IMR-90 (cell line): ENCODE measurements around the gene PLCG1. TPM values are rescaled to one million over a fixed set of nuclear protein-coding genes. Genes with fewer than 3 reads are reported as not detected.

Experiments
- ATAC-seq: fragments of 200-7000 bp; cut with Tn5 transposase; 2 replicates; pipeline ENCODE4 v1.9.1; 2020; ENCODE audit warnings: low read depth, mild to moderate bottlenecking, moderate library complexity
- BruUV-seq: library from RNA; stranded (reverse); fragments of 400-500 nt; replicated peaks from 2 replicates; lab custom pipeline; 2021; lab: Mats Ljungman, UMichigan
- CTCF ChIA-PET: fragments of 300-600 bp; formaldehyde crosslinking; extraction: SDS; loops from one replicate; lab custom pipeline; 2021; ENCODE audit warnings: antibody characterized with exemption; lab: Yijun Ruan, JAX
- POLR2A ChIA-PET: fragments of 300-600 bp; sonication (Branson Sonifier 250); formaldehyde crosslinking; loops from one replicate; lab custom pipeline; 2022; ENCODE audit warnings: antibody characterized with exemption; ENCODE audit not compliant: unreplicated experiment; lab: Charles Lee
- DNase-seq: peaks from one replicate; pipeline ENCODE4 v3.0.0; 2013
- H2AFZ ChIP-seq: replicated peaks from 2 replicates; pipeline ENCODE3; 2013; ENCODE audit warnings: low read length, mild to moderate bottlenecking; ENCODE audit not compliant: poor library complexity
- H2AK5ac ChIP-seq: 2 replicates; pipeline ENCODE4 v1.6.1; 2013; ENCODE audit warnings: low read depth, low read length, inconsistent platforms
- H2AK9ac ChIP-seq: replicated peaks from 2 replicates; pipeline ENCODE3; 2013; ENCODE audit warnings: mild to moderate bottlenecking, low read depth, low read length, moderate library complexity; ENCODE audit not compliant: poor library complexity
- H2BK120ac ChIP-seq: 2 replicates; pipeline ENCODE4 v1.6.1; 2013; ENCODE audit warnings: low read depth, low read length, inconsistent platforms
- H2BK15ac ChIP-seq: 3 replicates; pipeline ENCODE4 v1.6.1; 2013; ENCODE audit warnings: low read depth, low read length, inconsistent platforms
- H2BK20ac ChIP-seq: 2 replicates; pipeline ENCODE4 v1.6.1; 2013; ENCODE audit warnings: low read depth, mild to moderate bottlenecking, inconsistent platforms, low read length, moderate library complexity
- H2BK5ac ChIP-seq: 2 replicates; pipeline ENCODE4 v1.6.1; 2013; ENCODE audit warnings: mild to moderate bottlenecking, low read depth, low read length, inconsistent platforms; ENCODE audit not compliant: poor library complexity, severe bottlenecking
- H3K14ac ChIP-seq: replicated peaks from 2 replicates; pipeline ENCODE4 v1.6.1; 2013; ENCODE audit warnings: low read depth, low read length, inconsistent platforms
- H3K18ac ChIP-seq: 2 replicates; pipeline ENCODE4 v1.6.1; 2013; ENCODE audit warnings: low read depth, low read length, control low read depth
- H3K23ac ChIP-seq: 2 replicates; pipeline ENCODE4 v1.6.1; 2013; ENCODE audit warnings: low read depth, low read length, inconsistent platforms
- H3K27ac ChIP-seq: 2 replicates; pipeline ENCODE4 v1.5.1; 2013; ENCODE audit warnings: mild to moderate bottlenecking, control low read depth, low read length; ENCODE audit not compliant: insufficient read depth
- H3K27me3 ChIP-seq: 2 replicates; pipeline ENCODE4 v1.6.1; 2013; ENCODE audit warnings: low read length; ENCODE audit not compliant: control insufficient read depth, insufficient read depth
- H3K36me3 ChIP-seq: 2 replicates; pipeline ENCODE4 v1.6.1; 2013; ENCODE audit warnings: low read length, mixed read lengths; ENCODE audit not compliant: control insufficient read depth, insufficient read depth
- H3K4ac ChIP-seq: 2 replicates; pipeline ENCODE4 v1.6.1; 2013; ENCODE audit warnings: low read depth, low read length, inconsistent platforms
- H3K4me1 ChIP-seq: 2 replicates; pipeline ENCODE4 v1.6.1; 2013; ENCODE audit warnings: low read length, mixed read lengths; ENCODE audit not compliant: control insufficient read depth, insufficient read depth
- H3K4me2 ChIP-seq: 2 replicates; pipeline ENCODE4 v1.6.1; 2013; ENCODE audit warnings: low read depth, mild to moderate bottlenecking, control low read depth, low read length, moderate library complexity
- H3K4me3 ChIP-seq: 2 replicates; pipeline ENCODE4 v1.5.1; 2013; ENCODE audit warnings: low read depth, mild to moderate bottlenecking, control low read depth, low read length, moderate library complexity; ENCODE audit not compliant: insufficient read depth
- H3K56ac ChIP-seq: 2 replicates; pipeline ENCODE4 v1.6.1; 2013; ENCODE audit warnings: low read length, inconsistent platforms; ENCODE audit not compliant: insufficient read depth; ENCODE audit errors: extremely low read depth
- H3K79me1 ChIP-seq, 2 experiments: 2 replicates each; pipeline ENCODE4 v1.6.1; 2013; ENCODE audit warnings: low read length in 2 of 2, inconsistent platforms in 1 of 2, low read depth in 1 of 2
- H3K9ac ChIP-seq: 2 replicates; pipeline ENCODE4 v1.6.1; 2013; ENCODE audit warnings: low read depth, low read length, control low read depth
- H3K9me1 ChIP-seq: 2 replicates; pipeline ENCODE4 v1.6.1; 2013; ENCODE audit warnings: low read length, inconsistent platforms; ENCODE audit not compliant: insufficient read depth
- H3K9me3 ChIP-seq: 2 replicates; pipeline ENCODE4 v1.6.1; 2013; ENCODE audit warnings: low read length; ENCODE audit not compliant: control insufficient read depth, insufficient read depth
- H4K20me1 ChIP-seq: 2 replicates; pipeline ENCODE4 v1.6.1; 2013; ENCODE audit warnings: low read length, inconsistent platforms; ENCODE audit not compliant: insufficient read depth
- H4K5ac ChIP-seq: 2 replicates; pipeline ENCODE4 v1.6.1; 2013; ENCODE audit warnings: mild to moderate bottlenecking, low read depth, low read length, control low read depth
- H4K8ac ChIP-seq, 2 experiments: 2 replicates each; pipeline ENCODE4 v1.6.1; 2013; ENCODE audit warnings: low read depth in 2 of 2, low read length in 2 of 2, control low read depth in 1 of 2, inconsistent platforms in 1 of 2
- H4K91ac ChIP-seq: 2 replicates; pipeline ENCODE4 v1.6.1; 2013; ENCODE audit warnings: low read depth, low read length, inconsistent platforms; ENCODE audit not compliant: insufficient read depth
- CEBPB ChIP-seq: IDR thresholded peaks from 2 replicates; pipeline ENCODE4 v1.6.1; 2012; ENCODE audit warnings: low read depth, low read length, improper control_type of control experiment
- CHD1 ChIP-seq: IDR thresholded peaks from 2 replicates; pipeline ENCODE4 v1.6.1; 2012; ENCODE audit warnings: low read depth, low read length, improper control_type of control experiment
- FOS ChIP-seq: fragments of 150-350 bp; IDR thresholded peaks from 2 replicates; pipeline ENCODE4 v1.6.1; 2016; ENCODE audit warnings: low read depth, low read length
- MAFK ChIP-seq: IDR thresholded peaks from 2 replicates; pipeline ENCODE4 v1.6.1; 2012; ENCODE audit warnings: low read depth, low read length, improper control_type of control experiment
- MXI1 ChIP-seq: IDR thresholded peaks from 2 replicates; pipeline ENCODE4 v1.6.1; 2012; ENCODE audit warnings: low read depth, mild to moderate bottlenecking, low read length, moderate library complexity, borderline replicate concordance
- NFE2L2 ChIP-seq: fragments of 150-350 bp; IDR thresholded peaks from 2 replicates; pipeline ENCODE4 v1.6.1; 2016; ENCODE audit warnings: low read depth, mild to moderate bottlenecking, low read length
- POLR2A ChIP-seq: IDR thresholded peaks from 2 replicates; pipeline ENCODE4 v1.6.1; 2012; ENCODE audit warnings: mild to moderate bottlenecking, low read depth, low read length
- RAD21 ChIP-seq: IDR thresholded peaks from 2 replicates; pipeline ENCODE4 v1.6.1; 2012; ENCODE audit warnings: low read length, improper control_type of control experiment
- RCOR1 ChIP-seq: IDR thresholded peaks from 2 replicates; pipeline ENCODE4 v1.6.1; 2012; ENCODE audit warnings: mild to moderate bottlenecking, low read length, improper control_type of control experiment; ENCODE audit not compliant: insufficient replicate concordance
- SMC3 ChIP-seq: fragments of 150-350 bp; IDR thresholded peaks from 2 replicates; pipeline ENCODE4 v1.6.1; 2016; ENCODE audit warnings: low read depth, mild to moderate bottlenecking, antibody characterized with exemption, low read length, moderate library complexity
- USF2 ChIP-seq: fragments of 150-350 bp; IDR thresholded peaks from 2 replicates; pipeline ENCODE4 v1.6.1; 2017; ENCODE audit warnings: mild to moderate bottlenecking, antibody characterized with exemption, low read length, low read depth
- WGBS, 2 experiments: methylation state at CpG; one replicate each; pipeline versions ENCODE4 v1.1.5 to v1.1.7; 2013; ENCODE audit warnings: missing lambda C conversion rate in 2 of 2; ENCODE audit not compliant: insufficient read length in 1 of 2; ENCODE audit errors: extremely low coverage in 2 of 2; 5-methylcytosine and 5-hydroxymethylcytosine counted together
- dilution Hi-C: fragments of 300-500 bp; cut with HindIII; formaldehyde crosslinking; loops from one replicate; pipeline ENCODE4 v1.14.3; 2018; ENCODE audit warnings: low sequenced_read_pairs; ENCODE audit not compliant: unreplicated experiment
- in situ Hi-C: fragments of 300-500 bp; cut with MboI; formaldehyde crosslinking; loops from 3 replicates; pipeline ENCODE4 v1.14.3; 2019; ENCODE audit warnings: low sequenced_read_pairs, inconsistent platforms, mixed read lengths
- intact Hi-C: fragments of 100-400 bp; cut with micrococcal nuclease; formaldehyde crosslinking; loops from 2 replicates; pipeline ENCODE4 v1.10.0; 2022
- polyA plus RNA-seq, 3 experiments: library from polyadenylated mRNA; depleted of rRNA; stranded (reverse); fragments of >200 nt; gene quantifications; 2 replicates each; pipeline ENCODE4 v1.2.3, GENCODE V29; 2012; ENCODE audit warnings: low replicate concordance in 1 of 3
- total RNA-seq: library from RNA; depleted of rRNA; stranded (reverse); fragments of >200 nt; gene quantifications from 2 replicates; pipeline ENCODE4 v1.2.3, GENCODE V29; 2012
- TF ChIP-seq, protein P1 (sequence below): fragments of 150-350 bp; IDR thresholded peaks from 2 replicates; pipeline ENCODE4 v1.6.1; 2016; ENCODE audit warnings: low read depth, mild to moderate bottlenecking, low read length, moderate library complexity, borderline replicate concordance

The PLCG1 gene
- total and polyA plus RNA-seq, 2 of the 4 experiments (the other 2 are of a cell fraction): 59.1 to 69.1 TPM

- Histone ChIP-seq H2BK5ac (no peak overlapping the region), H3K4me2 (no peak overlapping the region), H3K9me1 (peaks cover 65% of the 10 kb centered on the region), H2BK120ac (no peak overlapping the region), H4K5ac (no peak overlapping the region), H2AK9ac (peak overlapping the region; percentile 9), H3K9me3 (no peaks in the 10 kb centered on the region), H3K4ac (no peak overlapping the region), H3K14ac (no peak overlapping the region), H4K91ac (no peak overlapping the region), H3K23ac (no peak overlapping the region), H3K27ac (no peak overlapping the region), H3K4me3 (no peak overlapping the region), H2BK20ac (no peak overlapping the region), H3K9ac (no peak overlapping the region), H2AFZ (no peak overlapping the region), H3K56ac (no peak overlapping the region), H4K20me1 (peaks cover 100% of the 10 kb centered on the region), H3K36me3 (peaks cover under 1% of the 10 kb centered on the region; the same call in 1 of the 2 replicates), H3K79me1 (peaks cover 62 to 99% of the 10 kb centered on the region in 2 experiments), H4K8ac (no peak overlapping the region), H3K18ac (no peak overlapping the region), H2AK5ac (no peak overlapping the region), H2BK15ac (no peak overlapping the region), H3K27me3 (no peaks in the 10 kb centered on the region), H3K4me1 (peaks cover 9% of the 10 kb centered on the region)
- 70% methylated on average over 1 of the region's 5 CpGs; no CpG with 5 or more reads in 1 of the 2 experiments for WGBS, 2 experiments
- in situ Hi-C loops: loop anchor here (25.0 kb wide), 1 partner anchor 460 kb away; the partner anchor contains the start of gene CHD6
- ChIA-PET POLR2A (no interaction called here), CTCF (no interaction called here)
- no TSS peak for BruUV-seq
- no peak for TF ChIP-seq RCOR1
- no peak for TF ChIP-seq CEBPB
- TF ChIP-seq MXI1: no peak
- TF ChIP-seq CHD1: no peak
- TF ChIP-seq MAFK: no peak
- no peak for TF ChIP-seq NFE2L2
- TF ChIP-seq, protein P1, sequence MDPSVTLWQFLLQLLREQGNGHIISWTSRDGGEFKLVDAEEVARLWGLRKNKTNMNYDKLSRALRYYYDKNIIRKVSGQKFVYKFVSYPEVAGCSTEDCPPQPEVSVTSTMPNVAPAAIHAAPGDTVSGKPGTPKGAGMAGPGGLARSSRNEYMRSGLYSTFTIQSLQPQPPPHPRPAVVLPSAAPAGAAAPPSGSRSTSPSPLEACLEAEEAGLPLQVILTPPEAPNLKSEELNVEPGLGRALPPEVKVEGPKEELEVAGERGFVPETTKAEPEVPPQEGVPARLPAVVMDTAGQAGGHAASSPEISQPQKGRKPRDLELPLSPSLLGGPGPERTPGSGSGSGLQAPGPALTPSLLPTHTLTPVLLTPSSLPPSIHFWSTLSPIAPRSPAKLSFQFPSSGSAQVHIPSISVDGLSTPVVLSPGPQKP: no peak
- TF ChIP-seq USF2: no peak
- no peak for TF ChIP-seq RAD21
- TF ChIP-seq POLR2A: no peak
- TF ChIP-seq FOS: no peak
- no peak for TF ChIP-seq SMC3
- intact Hi-C loops: no loop called here
- no peak for ATAC-seq
- no peak for DNase-seq
- dilution Hi-C loops: no loop called here
Observed at GRCh38 chr20:41152108-41152757, 14.9 kb downstream of the PLCG1 start.
